ENCODE results near the gene CDK15. TPM values are rescaled to one million over a fixed set of nuclear protein-coding genes. Genes with fewer than 3 reads are reported as not detected.

CDK15 gene
- total and polyA plus RNA-seq, 9 of the 15 experiments (the other 6 are each of a cell fraction or from before 2014, with no cell fraction given): not detected

GRCh38 chr2:201938156-201938775, 131.9 kb downstream of the CDK15 start:
- ChIA-PET POLR2A (interaction anchor here (0.6 to 0.8 kb wide), 3 partner anchors 8 to 320 kb away, joined by 3 to 5 read pairs (median 4); no protein-coding TSS in a partner anchor), CTCF (ENCODE audit: low intra/inter-chr PET ratio) (no interaction called here)
- Histone ChIP-seq H3K79me2 (ENCODE audit: control insufficient read depth, insufficient read depth, low read length) (no peaks in the 10 kb centered on the region), H2AFZ (ENCODE audit: low read depth, low read length) (no peak overlapping the region), H3K27me3 (ENCODE audit: control insufficient read depth in 2 of 2, insufficient read depth in 2 of 2, low read length in 2 of 2) (peaks cover 0 to 15% of the 10 kb centered on the region in 2 experiments; a peak in 4 of 5 replicates), H3K4me1 (replicated peaks in 1 of 2; ENCODE audit: control insufficient read depth in 2 of 2, insufficient read depth in 2 of 2, low read length in 2 of 2) (no peaks in the 10 kb centered on the region), H3K9ac (ENCODE audit: insufficient read depth in 1 of 2, low read depth in 2 of 2, low read length in 2 of 2) (no peak overlapping the region), H4K20me1 (replicated peaks; ENCODE audit: control insufficient read depth, insufficient read depth, low read length) (no peaks in the 10 kb centered on the region), H3K9me3 (replicated peaks; ENCODE audit: control insufficient read depth, insufficient read depth, low read depth, low read length) (no peaks in the 10 kb centered on the region), H3K9me1 (ENCODE audit: control insufficient read depth, insufficient read depth, low read length) (no peaks in the 10 kb centered on the region), H3K27ac (ENCODE audit: extremely low read depth, low read depth, low read length) (no peak overlapping the region), H3K36me3 (ENCODE audit: control insufficient read depth, insufficient read depth, low read length) (no peaks in the 10 kb centered on the region), H3K4me2 (ENCODE audit: insufficient read depth, low read length) (no peak overlapping the region), H3K4me3 (no peak overlapping the region)
- FAIRE-seq (no peak), ATAC-seq (no peak), DNase-seq (ENCODE audit: extremely low read depth in 1 of 4, low spot score in 3 of 4) (no peak)
- intact Hi-C loops (cut with micrococcal nuclease): no loop called here
- in situ Hi-C loops (cut with MboI): no loop called here
- BruUV-seq (replicated peaks): no TSS peak
- WGBS (ENCODE audit: insufficient coverage, low coverage, missing lambda C conversion rate): 0% methylated on average over 2 of the region's 2 CpGs
- TF ChIP-seq, protein P1, sequence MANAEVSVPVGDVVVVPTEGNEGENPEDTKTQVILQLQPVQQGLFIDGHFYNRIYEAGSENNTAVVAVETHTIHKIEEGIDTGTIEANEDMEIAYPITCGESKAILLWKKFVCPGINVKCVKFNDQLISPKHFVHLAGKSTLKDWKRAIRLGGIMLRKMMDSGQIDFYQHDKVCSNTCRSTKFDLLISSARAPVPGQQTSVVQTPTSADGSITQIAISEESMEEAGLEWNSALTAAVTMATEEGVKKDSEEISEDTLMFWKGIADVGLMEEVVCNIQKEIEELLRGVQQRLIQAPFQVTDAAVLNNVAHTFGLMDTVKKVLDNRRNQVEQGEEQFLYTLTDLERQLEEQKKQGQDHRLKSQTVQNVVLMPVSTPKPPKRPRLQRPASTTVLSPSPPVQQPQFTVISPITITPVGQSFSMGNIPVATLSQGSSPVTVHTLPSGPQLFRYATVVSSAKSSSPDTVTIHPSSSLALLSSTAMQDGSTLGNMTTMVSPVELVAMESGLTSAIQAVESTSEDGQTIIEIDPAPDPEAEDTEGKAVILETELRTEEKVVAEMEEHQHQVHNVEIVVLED (CRISPR knock-in tag; IDR thresholded peaks at IDR 0.05): no peak
- TF ChIP-seq PML (IDR thresholded peaks at IDR 0.05; ENCODE audit: low read length) (no peak), C11orf30 (IDR thresholded peaks at IDR 0.05; ENCODE audit: low read depth) (no peak), PHF20 (IDR thresholded peaks at IDR 0.05; ENCODE audit: partially characterized antibody) (no peak), ZKSCAN3 (CRISPR knock-in tag; IDR thresholded peaks at IDR 0.05) (no peak), PHB (CRISPR knock-in tag; IDR thresholded peaks at IDR 0.05) (no peak), NONO (IDR thresholded peaks at IDR 0.05; ENCODE audit: low read depth in 2 of 2, low read length in 1 of 2) (no peak), EWSR1 (IDR thresholded peaks at IDR 0.05; ENCODE audit: borderline replicate concordance, low read depth, partially characterized antibody) (no peak), ZSCAN32 (CRISPR knock-in tag; IDR thresholded peaks at IDR 0.05) (no peak)

All from K562 (cell line).